ENCODE results near the gene P4HTM.
A peak's percentile ranks its signal among the peaks of the same experiment; 100 is the strongest.

The P4HTM gene

GRCh38 chr3:49016414-49017228 lies 26.6 kb downstream of the P4HTM start:
- Histone ChIP-seq H3K36me3 (peaks cover 35% of the 10 kb centered on the region), H3K4me1 (ENCODE audit: control insufficient read depth in 1 of 2, insufficient read depth in 1 of 2, low read depth in 1 of 2, low read length in 1 of 2) (peaks cover 37 to 41% of the 10 kb centered on the region in 2 experiments), H3K27ac (peak overlapping the region; percentile 99), H3K4me3 (ENCODE audit: low read depth in 1 of 2, low read length in 1 of 2) (no peak overlapping the region), H3K27me3 (no peaks in the 10 kb centered on the region), H3K9me3 (no peaks in the 10 kb centered on the region)
- no peak for TF ChIP-seq CTCF (IDR thresholded peaks at IDR 0.05)

GRCh38 chr3:49017229-49017970 lies 27.4 kb downstream of the P4HTM start:
- Histone ChIP-seq H3K9me3 (no peaks in the 10 kb centered on the region), H3K36me3 (peaks cover 28% of the 10 kb centered on the region), H3K4me3 (ENCODE audit: low read depth in 1 of 2, low read length in 1 of 2) (peak overlapping the region; percentile 97 to 99), H3K27ac (peak overlapping the region; percentile 99), H3K27me3 (no peaks in the 10 kb centered on the region), H3K4me1 (ENCODE audit: control insufficient read depth in 1 of 2, insufficient read depth in 1 of 2, low read depth in 1 of 2, low read length in 1 of 2) (peaks cover 39 to 43% of the 10 kb centered on the region in 2 experiments)
- TF ChIP-seq CTCF (IDR thresholded peaks at IDR 0.05): no peak

- Histone ChIP-seq H3K4me1 (ENCODE audit: control insufficient read depth in 1 of 2, insufficient read depth in 1 of 2, low read depth in 1 of 2, low read length in 1 of 2) (peaks cover 46 to 50% of the 10 kb centered on the region in 2 experiments), H3K27ac (peak within 1 kb of the TSS; percentile 99), H3K9me3 (no peaks in the 10 kb centered on the region), H3K27me3 (no peaks in the 10 kb centered on the region), H3K4me3 (ENCODE audit: low read depth in 1 of 2, low read length in 1 of 2) (peak within 1 kb of the TSS; percentile 97 to 99), H3K36me3 (peaks cover 23% of the 10 kb centered on the region)
- TF ChIP-seq CTCF (IDR thresholded peaks at IDR 0.05): no peak
These were observed 28.1 kb downstream of the P4HTM start, which contains the start of gene DALRD3 for GRCh38 chr3:49017971-49018706. DALRD3 (minus strand) TSS chr3:49018580; CDS start chr3:49018564, 16 bp downstream.

GRCh38 chr3:49018707-49019006 lies 28.6 kb downstream of the P4HTM start:
- peaks cover 48 to 52% of the 10 kb centered on the region in 2 experiments for H3K4me1 ChIP-seq (ENCODE audit: control insufficient read depth in 1 of 2, insufficient read depth in 1 of 2, low read depth in 1 of 2, low read length in 1 of 2)
- H3K27ac ChIP-seq: peak overlapping the region; percentile 99
- no peaks in the 10 kb centered on the region for H3K27me3 ChIP-seq
- peak overlapping the region; percentile 97 to 99 for H3K4me3 ChIP-seq (ENCODE audit: low read depth in 1 of 2, low read length in 1 of 2)
- no peak for TF ChIP-seq CTCF (IDR thresholded peaks at IDR 0.05)
- H3K9me3 ChIP-seq: no peaks in the 10 kb centered on the region
- peaks cover 24% of the 10 kb centered on the region for H3K36me3 ChIP-seq

- Histone ChIP-seq H3K27me3 (no peaks in the 10 kb centered on the region), H3K4me3 (ENCODE audit: low read depth in 1 of 2, low read length in 1 of 2) (peak overlapping the region; percentile 95 to 99), H3K4me1 (ENCODE audit: control insufficient read depth in 1 of 2, insufficient read depth in 1 of 2, low read depth in 1 of 2, low read length in 1 of 2) (peaks cover 48 to 52% of the 10 kb centered on the region in 2 experiments), H3K36me3 (peaks cover 31% of the 10 kb centered on the region), H3K27ac (peak overlapping the region; percentile 99), H3K9me3 (no peaks in the 10 kb centered on the region)
- no peak for TF ChIP-seq CTCF (IDR thresholded peaks at IDR 0.05)
These were observed 29.9 kb downstream of the P4HTM start for GRCh38 chr3:49019941-49020329.
